ENCODE data around the gene DYSF.

DNA sequence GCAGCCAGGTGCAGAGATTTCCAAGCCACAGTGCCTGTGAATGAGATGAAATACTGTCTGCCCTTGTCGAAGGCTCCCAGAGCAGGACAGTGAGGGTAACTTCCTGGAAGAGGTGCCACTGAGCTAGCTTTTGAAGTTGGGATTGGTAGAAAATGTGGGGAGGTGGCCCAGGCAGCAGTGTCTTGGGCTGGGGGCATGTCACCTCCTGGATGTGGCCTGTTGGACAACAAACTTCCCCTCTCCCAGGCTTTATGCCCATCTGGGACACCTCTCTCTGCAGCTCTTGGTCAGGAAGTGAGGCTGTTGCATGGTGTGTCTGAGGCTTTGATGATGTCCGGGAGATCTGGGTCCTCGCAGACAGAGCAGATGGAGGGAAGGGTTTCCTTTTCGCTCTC, 151.4 kb downstream of the DYSF start:
- TF ChIP-seq, protein P1, sequence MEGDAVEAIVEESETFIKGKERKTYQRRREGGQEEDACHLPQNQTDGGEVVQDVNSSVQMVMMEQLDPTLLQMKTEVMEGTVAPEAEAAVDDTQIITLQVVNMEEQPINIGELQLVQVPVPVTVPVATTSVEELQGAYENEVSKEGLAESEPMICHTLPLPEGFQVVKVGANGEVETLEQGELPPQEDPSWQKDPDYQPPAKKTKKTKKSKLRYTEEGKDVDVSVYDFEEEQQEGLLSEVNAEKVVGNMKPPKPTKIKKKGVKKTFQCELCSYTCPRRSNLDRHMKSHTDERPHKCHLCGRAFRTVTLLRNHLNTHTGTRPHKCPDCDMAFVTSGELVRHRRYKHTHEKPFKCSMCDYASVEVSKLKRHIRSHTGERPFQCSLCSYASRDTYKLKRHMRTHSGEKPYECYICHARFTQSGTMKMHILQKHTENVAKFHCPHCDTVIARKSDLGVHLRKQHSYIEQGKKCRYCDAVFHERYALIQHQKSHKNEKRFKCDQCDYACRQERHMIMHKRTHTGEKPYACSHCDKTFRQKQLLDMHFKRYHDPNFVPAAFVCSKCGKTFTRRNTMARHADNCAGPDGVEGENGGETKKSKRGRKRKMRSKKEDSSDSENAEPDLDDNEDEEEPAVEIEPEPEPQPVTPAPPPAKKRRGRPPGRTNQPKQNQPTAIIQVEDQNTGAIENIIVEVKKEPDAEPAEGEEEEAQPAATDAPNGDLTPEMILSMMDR (IDR thresholded peaks at IDR 0.05): no peak
- TF ChIP-seq POLR2A (IDR thresholded peaks at IDR 0.05): no peak

Measured in Peyer's patch (tissue), 4 donors.